Body of pancreas (tissue), 4 donors: ENCODE data around the gene ITGA4.

Experiments
- POLR2A ChIP-seq, 3 donors: fragments of 450-650 bp; IDR thresholded peaks; one replicate each; pipeline ENCODE4 v1.6.1; 2016; ENCODE audit warnings: antibody characterized with exemption in 3 of 3, mild to moderate bottlenecking in 2 of 3
- TF ChIP-seq, protein P1 (sequence below), 7 experiments: fragments of 450-650 bp in 4 of 7; fragments of 200-600 bp in 3 of 7; sonication (generic) in 3 of 7; IDR thresholded peaks; one replicate each; pipeline ENCODE4 v1.5.1; 2016 to 2019; ENCODE audit warnings: antibody characterized with exemption in 7 of 7

DNA sequence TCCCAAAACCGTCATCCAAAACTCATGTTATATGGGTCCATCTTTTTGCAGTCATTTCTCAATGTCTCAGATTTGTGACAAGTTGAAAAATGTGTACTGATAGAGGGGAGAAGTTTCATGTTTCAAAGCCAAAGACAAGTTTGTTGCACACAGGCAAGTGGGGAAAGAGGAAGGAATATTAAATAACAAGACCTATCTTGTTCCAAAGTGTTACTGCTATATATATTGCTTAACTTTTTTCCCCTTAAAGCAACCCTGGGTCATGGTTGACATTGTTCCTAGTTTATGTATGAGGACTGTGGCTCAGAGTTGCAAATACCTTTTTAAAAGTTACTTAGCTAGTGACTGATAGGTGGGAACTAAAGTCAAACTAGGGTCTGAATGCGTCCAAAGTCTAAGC lies 1.7 kb downstream of the ITGA4 start:
- TF ChIP-seq, protein P1, sequence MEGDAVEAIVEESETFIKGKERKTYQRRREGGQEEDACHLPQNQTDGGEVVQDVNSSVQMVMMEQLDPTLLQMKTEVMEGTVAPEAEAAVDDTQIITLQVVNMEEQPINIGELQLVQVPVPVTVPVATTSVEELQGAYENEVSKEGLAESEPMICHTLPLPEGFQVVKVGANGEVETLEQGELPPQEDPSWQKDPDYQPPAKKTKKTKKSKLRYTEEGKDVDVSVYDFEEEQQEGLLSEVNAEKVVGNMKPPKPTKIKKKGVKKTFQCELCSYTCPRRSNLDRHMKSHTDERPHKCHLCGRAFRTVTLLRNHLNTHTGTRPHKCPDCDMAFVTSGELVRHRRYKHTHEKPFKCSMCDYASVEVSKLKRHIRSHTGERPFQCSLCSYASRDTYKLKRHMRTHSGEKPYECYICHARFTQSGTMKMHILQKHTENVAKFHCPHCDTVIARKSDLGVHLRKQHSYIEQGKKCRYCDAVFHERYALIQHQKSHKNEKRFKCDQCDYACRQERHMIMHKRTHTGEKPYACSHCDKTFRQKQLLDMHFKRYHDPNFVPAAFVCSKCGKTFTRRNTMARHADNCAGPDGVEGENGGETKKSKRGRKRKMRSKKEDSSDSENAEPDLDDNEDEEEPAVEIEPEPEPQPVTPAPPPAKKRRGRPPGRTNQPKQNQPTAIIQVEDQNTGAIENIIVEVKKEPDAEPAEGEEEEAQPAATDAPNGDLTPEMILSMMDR (IDR thresholded peaks at IDR 0.05) = no peak
- no peak for TF ChIP-seq POLR2A (IDR thresholded peaks at IDR 0.05)
